Ovary (tissue), 3 donors: ENCODE measurements around the gene KLF1.

Experiments
- EP300 ChIP-seq: sonication (generic); formaldehyde crosslinking; IDR thresholded peaks from one replicate; pipeline ENCODE4 v1.6.1; 2017; ENCODE audit warnings: antibody characterized with exemption
- POLR2A ChIP-seq: fragments of 450-650 bp; IDR thresholded peaks from one replicate; pipeline ENCODE4 v1.6.1; 2017; ENCODE audit warnings: antibody characterized with exemption, mild to moderate bottlenecking, moderate library complexity
- TF ChIP-seq, protein P1 (sequence below), 3 donors: fragments of 450-650 bp in 2 of 3; fragments of 200-600 bp in 1 of 3; IDR thresholded peaks; one replicate each; pipeline versions ENCODE4 v1.5.1 to v1.8.0; 2016 to 2022; ENCODE audit warnings: antibody characterized with exemption in 3 of 3, mild to moderate bottlenecking in 1 of 3
- donor health status: DM: no; HTN: no; CAD: no.

DNA sequence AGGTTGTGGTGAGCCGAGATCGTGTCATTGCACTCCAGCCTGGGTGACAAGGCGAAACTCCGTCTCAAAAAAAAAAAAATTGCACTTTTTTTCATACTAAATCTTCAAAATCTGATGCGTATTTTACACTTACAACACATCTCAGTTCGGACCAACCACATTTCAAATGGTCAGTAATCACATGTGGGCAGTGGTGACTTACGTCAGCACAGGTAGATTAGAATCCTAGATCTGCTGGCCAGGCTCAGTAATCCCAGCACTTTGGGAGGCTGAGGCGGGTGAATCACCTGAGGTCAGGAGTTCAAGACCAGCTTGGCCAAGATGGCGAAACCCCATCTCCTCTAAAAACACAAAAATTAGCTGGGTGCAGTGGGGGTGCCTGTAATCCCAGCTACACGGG lies 48.1 kb upstream of the KLF1 start:
- TF ChIP-seq, protein P1, sequence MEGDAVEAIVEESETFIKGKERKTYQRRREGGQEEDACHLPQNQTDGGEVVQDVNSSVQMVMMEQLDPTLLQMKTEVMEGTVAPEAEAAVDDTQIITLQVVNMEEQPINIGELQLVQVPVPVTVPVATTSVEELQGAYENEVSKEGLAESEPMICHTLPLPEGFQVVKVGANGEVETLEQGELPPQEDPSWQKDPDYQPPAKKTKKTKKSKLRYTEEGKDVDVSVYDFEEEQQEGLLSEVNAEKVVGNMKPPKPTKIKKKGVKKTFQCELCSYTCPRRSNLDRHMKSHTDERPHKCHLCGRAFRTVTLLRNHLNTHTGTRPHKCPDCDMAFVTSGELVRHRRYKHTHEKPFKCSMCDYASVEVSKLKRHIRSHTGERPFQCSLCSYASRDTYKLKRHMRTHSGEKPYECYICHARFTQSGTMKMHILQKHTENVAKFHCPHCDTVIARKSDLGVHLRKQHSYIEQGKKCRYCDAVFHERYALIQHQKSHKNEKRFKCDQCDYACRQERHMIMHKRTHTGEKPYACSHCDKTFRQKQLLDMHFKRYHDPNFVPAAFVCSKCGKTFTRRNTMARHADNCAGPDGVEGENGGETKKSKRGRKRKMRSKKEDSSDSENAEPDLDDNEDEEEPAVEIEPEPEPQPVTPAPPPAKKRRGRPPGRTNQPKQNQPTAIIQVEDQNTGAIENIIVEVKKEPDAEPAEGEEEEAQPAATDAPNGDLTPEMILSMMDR (IDR thresholded peaks at IDR 0.05): no peak
- TF ChIP-seq EP300 (no peak), POLR2A (no peak)
